K562 (cell line): Measurements from ENCODE around the gene ADCY1. TPM values are rescaled to one million over a fixed set of nuclear protein-coding genes. Genes with fewer than 3 reads are reported as not detected.

ENCODE experiments used
- ATAC-seq: fragments of 200-7000 bp; cut with Tn5 transposase; 3 replicates; pipeline ENCODE4 v1.9.1; 2020; ENCODE audit warnings: moderate library complexity
- BruUV-seq: library from RNA; stranded (reverse); fragments of 400-500 nt; replicated peaks from 2 replicates; lab custom pipeline; 2021; lab: Mats Ljungman, UMichigan
- CTCF ChIA-PET: fragments of 300-600 bp; formaldehyde crosslinking; extraction: SDS; loops from one replicate; lab custom pipeline; 2021; ENCODE audit warnings: low intra/inter-chr PET ratio; lab: Yijun Ruan, JAX
- POLR2A ChIA-PET: fragments of 300-600, 350-650 bp; sonication (Branson Sonifier 250); formaldehyde crosslinking; extraction: SDS; loops from one replicate; lab custom pipeline; 2021; ENCODE audit warnings: antibody characterized with exemption, inconsistent platforms; lab: Yijun Ruan, JAX
- DNase-seq, 4 experiments: peaks; one replicate each; pipeline versions ENCODE4 v3.0.0 to v3.0.0-alpha.2; 2011 to 2018; ENCODE audit warnings: low spot score in 3 of 4, mixed read lengths in 3 of 4; ENCODE audit errors: extremely low read depth in 1 of 4
- FAIRE-seq: peaks from 2 replicates; lab custom pipeline; 2011; peaks lifted over from hg19 to GRCh38; lab: Jason Lieb, UNC
- H2AFZ ChIP-seq: 2 replicates; pipeline ENCODE4 v1.6.0; 2011; ENCODE audit warnings: low read depth, low read length, control low read depth, inconsistent platforms
- H3K27ac ChIP-seq: fragments of 200-600 bp; 3 replicates; pipeline ENCODE4 v1.8.0; 2011; ENCODE audit warnings: low read depth, mild to moderate bottlenecking, control low read depth, inconsistent platforms, low read length, moderate library complexity, mixed read lengths; ENCODE audit errors: extremely low read depth
- H3K27me3 ChIP-seq, 2 experiments: fragments of 300-600 bp in 1 of 2; 2 replicates in 1 of 2; 3 replicates in 1 of 2; pipeline versions ENCODE4 v1.6.0 to v1.8.0; 2011; ENCODE audit warnings: inconsistent platforms in 2 of 2, low read length in 2 of 2, mild to moderate bottlenecking in 1 of 2, mixed read lengths in 1 of 2, moderate library complexity in 1 of 2; ENCODE audit not compliant: control insufficient read depth in 2 of 2, insufficient read depth in 2 of 2
- H3K36me3 ChIP-seq: fragments of 300-600 bp; 3 replicates; pipeline ENCODE4 v1.8.0; 2011; ENCODE audit warnings: mild to moderate bottlenecking, low read length, inconsistent platforms; ENCODE audit not compliant: control insufficient read depth, insufficient read depth
- H3K4me1 ChIP-seq, 2 experiments: fragments of 200-600 bp in 1 of 2; replicated peaks in 1 of 2; 2 replicates in 1 of 2; 3 replicates in 1 of 2; pipeline versions ENCODE4 v1.5.1 to v1.8.0; 2011; ENCODE audit warnings: inconsistent platforms in 2 of 2, low read length in 2 of 2, mild to moderate bottlenecking in 1 of 2, mixed read lengths in 1 of 2, moderate library complexity in 1 of 2; ENCODE audit not compliant: control insufficient read depth in 2 of 2, insufficient read depth in 2 of 2
- H3K4me2 ChIP-seq: 2 replicates; pipeline ENCODE4 v1.6.1; 2011; ENCODE audit warnings: low read length, control low read depth, inconsistent platforms, mixed read lengths; ENCODE audit not compliant: insufficient read depth
- H3K4me3 ChIP-seq: fragments of 200-600 bp; sonication (generic), shearing (Covaris generic); 2 replicates; pipeline ENCODE4 v1.5.1; 2016; ENCODE audit warnings: control low read depth, inconsistent platforms
- H3K79me2 ChIP-seq: fragments of 200-600 bp; 3 replicates; pipeline ENCODE4 v1.8.0; 2011; ENCODE audit warnings: low read length, inconsistent platforms; ENCODE audit not compliant: control insufficient read depth, insufficient read depth
- H3K9ac ChIP-seq, 2 experiments: 2 replicates each; pipeline versions ENCODE4 v1.6.0 to v1.6.1; 2011; ENCODE audit warnings: low read depth in 2 of 2, low read length in 2 of 2, control low read depth in 1 of 2, inconsistent platforms in 1 of 2, mild to moderate bottlenecking in 1 of 2, mixed read lengths in 1 of 2; ENCODE audit not compliant: insufficient read depth in 1 of 2
- H3K9me1 ChIP-seq: one replicate; pipeline ENCODE4 v1.6.0; 2011; ENCODE audit warnings: inconsistent platforms, mild to moderate bottlenecking, low read length, moderate library complexity; ENCODE audit not compliant: control insufficient read depth, insufficient read depth
- H3K9me3 ChIP-seq: replicated peaks from 2 replicates; pipeline ENCODE4 v1.5.1; 2011; ENCODE audit warnings: low read depth, low read length, inconsistent platforms; ENCODE audit not compliant: control insufficient read depth, insufficient read depth
- H4K20me1 ChIP-seq: replicated peaks from 2 replicates; pipeline ENCODE4 v1.6.1; 2011; ENCODE audit warnings: low read length, inconsistent platforms, mixed read lengths; ENCODE audit not compliant: control insufficient read depth, insufficient read depth
- ESRRB ChIP-seq: fragments of 250-450 bp; sonication (Bioruptor Pico); IDR thresholded peaks from 2 replicates; pipeline ENCODE4 v1.5.0; 2020; ENCODE audit warnings: mild to moderate bottlenecking, moderate library complexity, borderline replicate concordance
- GTF3C2 ChIP-seq: IDR thresholded peaks from 3 replicates; pipeline ENCODE4 v1.6.1; 2011; ENCODE audit warnings: borderline replicate concordance, mild to moderate bottlenecking, moderate library complexity; ENCODE audit not compliant: insufficient read length; ENCODE audit errors: extremely low read depth
- HIVEP1 ChIP-seq: fragments of 250-450 bp; sonication (Bioruptor Pico); IDR thresholded peaks from 2 replicates; pipeline ENCODE4 v1.4.0; 2020; ENCODE audit warnings: mild to moderate bottlenecking
- NCOA2 ChIP-seq, 2 experiments: fragments of 450-650 bp; IDR thresholded peaks; 2 replicates each; pipeline ENCODE4 v1.6.1; 2018; ENCODE audit warnings: mild to moderate bottlenecking in 2 of 2, moderate library complexity in 1 of 2; ENCODE audit not compliant: partially characterized antibody in 2 of 2
- ZNF384 ChIP-seq: IDR thresholded peaks from 2 replicates; pipeline ENCODE4 v1.6.1; 2012; ENCODE audit warnings: low read depth, low read length, improper control_type of control experiment
- WGBS: fragments of 100-300 bp; shearing (Covaris generic); methylation state at CpG from one replicate; pipeline ENCODE4 v1.1.6; 2016; ENCODE audit warnings: low coverage, mixed read lengths; ENCODE audit not compliant: insufficient coverage; ENCODE audit errors: missing lambda C conversion rate; 5-methylcytosine and 5-hydroxymethylcytosine counted together
- in situ Hi-C: fragments of 300-500 bp; cut with MboI; formaldehyde crosslinking; loops from 4 replicates; pipeline ENCODE4 v1.15.0; 2018; ENCODE audit warnings: inconsistent platforms, mixed read lengths
- intact Hi-C: fragments of 100-400 bp; cut with micrococcal nuclease; formaldehyde crosslinking; loops from 2 replicates; pipeline ENCODE4 v1.14.2; 2022
- polyA plus RNA-seq, 8 experiments: library from polyadenylated mRNA; depleted of rRNA in 4 of 8; stranded (reverse) in 5 of 8; unstranded in 3 of 8; fragments of >200 nt; fragmentation: Nextera tagmentation in 2 of 8; fragmentation: Illumina TruSeq in 1 of 8; extraction: Ambion mirVana in 2 of 8; extraction: Trizol in 1 of 8; gene quantifications; 2 replicates each; pipeline versions ENCODE4 v1.2.1 to v1.2.3, GENCODE V29; 2011 to 2014; ENCODE audit warnings: inconsistent platforms in 1 of 8, missing spikeins in 1 of 8
- total RNA-seq, 7 experiments: library from RNA; depleted of rRNA in 6 of 7; stranded (reverse); fragments of >200 nt in 6 of 7; fragmentation: Illumina TruSeq in 2 of 7; extraction: Trizol in 2 of 7; gene quantifications; 2 replicates each; pipeline versions ENCODE4 v1.2.1 to v1.2.3, GENCODE V29; 2011 to 2021; ENCODE audit warnings: low replicate concordance in 1 of 7

Gene ADCY1
- total and polyA plus RNA-seq, 9 of the 15 experiments (the other 6 are each of a cell fraction or from before 2014, with no cell fraction given) = under 0.01 to 0.18 (median 0.10) TPM; not detected in 4

DNA sequence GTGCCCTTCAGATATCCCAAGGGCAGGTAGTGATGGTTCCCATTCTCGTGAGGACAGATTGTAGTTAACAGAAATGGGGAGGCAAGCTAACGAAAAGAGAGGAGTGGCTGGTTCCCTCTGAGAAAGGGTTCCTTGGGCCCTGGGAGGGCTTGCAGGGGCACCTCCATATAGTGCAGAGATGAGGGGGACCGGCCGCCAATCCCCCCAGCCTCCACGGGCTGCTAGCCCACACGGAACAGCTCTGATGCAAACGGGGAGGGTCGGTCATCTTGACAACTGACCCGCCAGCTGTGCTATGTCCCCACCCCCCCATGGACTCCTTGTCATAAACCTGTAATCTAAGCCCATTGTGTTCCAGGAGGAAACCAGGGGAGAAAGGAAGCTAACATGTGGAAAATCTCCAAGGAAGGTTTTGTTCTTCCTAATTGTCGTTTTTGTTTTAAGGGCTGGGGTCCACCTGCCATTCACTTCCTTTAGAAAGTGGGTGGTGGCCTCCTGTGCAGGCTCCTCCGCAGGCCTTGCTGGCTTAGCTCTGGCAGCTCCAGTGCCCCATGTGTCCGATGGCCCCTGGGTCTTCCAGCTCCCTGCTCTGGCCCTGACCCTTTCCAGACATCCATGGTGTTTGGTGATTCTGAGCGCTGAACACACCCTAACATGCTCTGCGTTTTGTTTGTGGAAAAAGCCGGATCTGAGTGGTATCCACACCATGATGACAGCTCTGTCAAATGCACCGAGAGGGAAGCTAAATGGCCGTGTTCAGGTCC, 15.9 kb downstream of the ADCY1 start:
- no peak for ATAC-seq
- Histone ChIP-seq H4K20me1 (no peaks in the 10 kb centered on the region; the same call in 1 of the 2 replicates), H3K9ac (no peak overlapping the region), H3K79me2 (no peaks in the 10 kb centered on the region), H3K27ac (no peak overlapping the region), H3K27me3 (peaks cover 3 to 50% of the 10 kb centered on the region in 2 experiments; a peak in 4 of 5 replicates)
- in situ Hi-C loops = no loop called here
- 0% methylated on average over 17 of the region's 17 CpGs for WGBS
- BruUV-seq = no TSS peak
- CTCF ChIA-PET = no interaction called here
- no peak for DNase-seq
- TF ChIP-seq HIVEP1 (CRISPR knock-in tag) (no peak), ZNF384 (no peak), NCOA2 (IDR thresholded peaks at IDR 0.05; ENCODE audit: partially characterized antibody in 2 of 2) (no peak), GTF3C2 (no peak), ESRRB (CRISPR knock-in tag) (no peak)
- TF ChIP-seq, all 486 proteins: peak for 0
- POLR2A ChIA-PET = no interaction called here
- intact Hi-C loops = no loop called here
- Histone ChIP-seq H3K36me3 (no peaks in the 10 kb centered on the region), H3K4me3 (no peak overlapping the region), H3K4me2 (no peak overlapping the region), H3K9me1 (no peaks in the 10 kb centered on the region), H3K4me1 (no peaks in the 10 kb centered on the region), H2AFZ (no peak overlapping the region), H3K9me3 (no peaks in the 10 kb centered on the region)
- FAIRE-seq = no peak
